NCI-H1436 (cell line): ENCODE measurements around the gene FEV.
A peak's percentile ranks its signal among the peaks of the same experiment; 100 is the strongest.
"Not testable (repeated sequence)": the region's sequence is repeated elsewhere in the genome, so short reads cannot be mapped to it uniquely, and the experiment has no call there.

ENCODE experiments used
- DNase-seq: peaks from one replicate; lab custom pipeline; 2025; lab: John Stamatoyannopoulos, UW

FEV gene

DNA sequence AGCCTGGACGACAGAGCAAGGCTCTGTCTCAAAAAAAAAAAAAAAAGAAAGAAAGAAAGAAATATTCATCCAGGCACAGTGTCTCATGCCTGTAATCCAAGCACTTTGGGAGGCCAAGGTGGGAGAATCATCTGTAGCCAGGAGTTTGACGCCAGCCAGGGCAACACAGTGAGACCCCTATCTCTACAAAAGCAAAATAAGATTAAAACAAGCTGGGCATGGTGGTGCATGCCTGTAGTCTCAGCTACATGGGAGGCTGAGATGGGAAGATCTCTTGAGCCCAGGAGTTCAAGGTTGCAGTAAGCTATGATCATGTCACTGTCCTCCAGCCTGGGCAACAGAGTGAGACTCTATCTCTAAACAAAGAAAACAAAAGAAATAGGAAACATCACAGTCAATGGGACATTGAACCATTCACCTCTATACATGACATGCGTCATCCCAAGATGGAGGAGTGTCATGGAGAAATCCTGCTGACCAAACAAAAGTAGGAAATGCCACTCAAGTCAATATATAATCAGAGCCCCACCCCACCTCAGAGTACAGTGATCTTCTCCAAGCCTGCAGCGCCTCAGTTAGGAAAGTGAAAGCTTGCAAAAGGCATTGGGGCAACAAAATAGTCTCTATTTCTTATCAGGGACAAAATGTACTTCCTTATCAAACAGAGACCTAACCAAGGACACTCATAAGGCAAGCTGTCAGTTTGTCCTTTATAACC is 9.8 kb downstream of the FEV start:
- DNase-seq: no peak

DNA sequence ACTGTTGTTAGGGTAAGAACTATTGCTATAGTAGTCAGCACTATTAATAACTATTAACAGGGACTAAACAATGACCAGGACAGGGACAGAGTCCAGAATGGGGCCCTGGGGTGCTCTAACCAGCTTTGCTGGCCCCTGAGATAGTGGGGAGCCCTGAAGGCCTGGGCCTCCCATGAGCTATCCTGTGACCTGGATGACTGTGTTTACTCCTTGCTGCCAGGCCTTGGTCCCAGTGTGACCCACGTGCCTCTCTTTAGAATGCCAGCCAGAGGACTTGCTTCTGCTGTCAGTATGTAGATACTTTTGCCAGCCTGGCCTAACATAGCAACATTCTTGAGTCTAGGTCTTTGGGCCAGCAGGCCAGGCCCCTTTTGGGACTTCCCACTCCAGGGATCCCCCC is 14.1 kb downstream of the FEV start:
- DNase-seq: no peak

DNA sequence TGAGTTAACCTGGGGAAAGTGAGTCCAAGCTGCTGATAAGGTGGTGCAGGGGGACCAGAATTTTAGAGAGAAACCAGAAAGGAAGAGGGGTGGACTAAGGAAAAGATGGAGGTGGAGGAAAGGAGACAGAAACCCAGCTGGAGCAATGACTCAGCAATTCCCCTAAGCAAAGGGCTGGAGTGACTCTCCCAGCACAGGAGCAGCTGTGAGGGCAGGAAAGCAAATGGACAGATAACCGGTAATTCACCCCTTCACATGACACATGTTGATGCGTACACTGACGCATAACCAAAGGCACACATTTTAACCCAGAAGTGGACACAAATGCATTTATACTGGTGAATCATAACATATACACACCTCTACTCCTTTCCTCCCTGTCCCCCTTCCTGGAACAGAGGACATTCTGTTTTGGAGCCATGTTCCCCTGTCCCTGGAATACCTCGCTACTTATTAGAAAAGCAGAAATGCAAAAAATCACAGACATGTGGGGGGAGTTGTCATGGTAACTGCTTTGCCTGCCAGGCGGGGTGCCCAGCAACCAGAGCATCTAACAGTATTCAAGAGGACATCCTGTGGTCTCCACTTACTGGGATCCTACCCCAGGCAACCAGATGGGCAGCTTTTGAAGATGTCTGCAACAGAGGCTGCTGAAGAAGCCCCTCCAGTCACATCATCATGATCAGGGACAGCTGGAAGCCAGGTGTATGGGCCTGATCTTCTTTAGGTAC is 20.8 kb downstream of the FEV start:
- DNase-seq: no peak

DNA sequence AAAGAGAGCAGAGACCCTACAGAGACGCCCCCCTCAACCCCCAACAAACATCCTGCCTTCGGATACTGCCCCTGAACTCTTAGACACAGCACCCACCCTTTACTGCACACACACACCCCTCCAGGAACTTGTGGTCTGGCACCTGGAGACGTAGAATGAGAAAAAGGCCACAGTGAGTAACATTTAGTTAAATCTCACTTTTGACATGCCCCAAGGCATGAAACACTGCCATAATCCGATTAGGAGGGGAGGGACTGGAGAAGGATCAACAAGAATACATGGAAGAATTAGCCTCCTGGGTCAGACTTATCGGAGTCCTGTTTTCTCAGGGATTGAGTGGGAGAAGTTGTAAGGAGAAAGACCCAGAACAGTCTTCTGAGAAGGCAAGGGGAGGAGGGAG is 21.4 kb downstream of the FEV start:
- DNase-seq: no peak

DNA sequence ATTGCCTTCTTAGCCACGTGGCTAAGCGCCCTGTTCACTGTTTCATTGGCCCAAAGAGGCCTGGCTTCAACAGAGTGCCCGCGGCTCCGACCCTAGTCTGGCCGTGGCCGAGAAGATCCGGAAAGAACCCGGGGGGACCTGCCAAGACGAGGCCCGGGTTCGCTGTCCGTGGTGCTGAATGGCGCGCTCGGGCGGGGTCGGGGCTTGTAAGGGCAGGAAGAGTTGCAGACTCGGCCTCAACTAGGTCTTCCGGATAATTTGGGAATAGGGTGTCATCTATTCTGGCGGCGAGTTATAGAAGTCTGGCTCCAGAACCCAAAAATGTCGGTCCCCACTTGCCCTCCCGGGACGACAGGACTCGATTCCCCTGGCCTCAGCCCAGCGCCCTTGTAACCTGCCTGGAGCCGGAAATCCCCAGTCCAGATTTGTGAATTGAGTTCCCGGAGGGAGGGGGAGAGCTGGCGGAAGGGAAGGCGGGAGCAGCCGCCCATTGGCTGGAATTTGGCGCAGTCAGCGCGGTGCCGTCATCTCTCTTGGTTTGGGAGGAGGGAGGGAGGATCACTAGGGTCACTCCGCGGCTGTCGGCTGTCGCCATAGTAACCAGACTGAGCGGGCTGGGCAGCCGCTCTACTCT is 22.0 kb downstream of the FEV start:
- peak; percentile 88 for DNase-seq

DNA sequence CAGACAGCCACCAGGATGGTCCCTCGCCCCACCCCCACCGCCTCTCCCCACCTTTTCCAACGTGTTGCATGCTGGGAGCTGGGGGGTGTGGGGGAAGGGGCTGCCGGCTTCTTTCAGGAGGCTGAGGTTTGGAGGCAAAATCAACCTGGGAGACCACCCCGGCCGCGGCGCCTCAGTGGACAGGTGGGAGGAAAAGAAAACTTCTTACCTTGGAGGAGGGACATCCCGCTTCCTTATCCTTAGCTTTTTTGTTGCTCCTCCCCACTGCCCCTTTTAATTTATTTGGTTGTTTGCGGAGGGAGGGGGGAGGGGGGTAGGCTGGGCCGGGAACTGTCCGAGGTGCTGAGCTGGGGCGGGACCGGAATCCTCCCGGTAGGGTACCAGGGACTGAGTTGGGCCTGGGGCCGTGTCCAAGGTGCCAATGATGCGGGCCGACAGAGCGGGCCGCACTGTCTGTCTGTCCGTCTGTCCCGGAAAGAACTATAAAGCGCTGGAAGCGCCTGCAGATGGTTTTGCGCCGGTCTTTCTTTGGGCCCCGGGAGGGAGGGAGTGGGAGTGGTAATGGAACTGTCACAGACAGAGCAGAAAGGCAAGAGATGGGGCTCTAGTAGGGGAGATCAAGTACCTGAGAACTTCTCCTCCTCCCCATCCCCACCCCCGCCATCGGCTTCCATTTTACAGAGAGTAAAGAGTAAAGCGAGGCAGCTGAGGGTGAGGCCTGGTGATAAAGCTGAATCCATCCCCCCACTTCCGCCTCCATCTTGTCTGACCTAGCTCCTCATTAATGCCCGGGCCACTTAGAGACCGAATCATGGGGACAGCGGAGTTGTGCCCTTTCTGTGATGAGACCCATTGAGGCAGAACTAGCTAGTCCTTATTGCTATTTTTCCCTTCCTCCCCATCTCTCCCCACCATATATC is 23.1 kb downstream of the FEV start:
- peak; percentile 49 for DNase-seq

DNA sequence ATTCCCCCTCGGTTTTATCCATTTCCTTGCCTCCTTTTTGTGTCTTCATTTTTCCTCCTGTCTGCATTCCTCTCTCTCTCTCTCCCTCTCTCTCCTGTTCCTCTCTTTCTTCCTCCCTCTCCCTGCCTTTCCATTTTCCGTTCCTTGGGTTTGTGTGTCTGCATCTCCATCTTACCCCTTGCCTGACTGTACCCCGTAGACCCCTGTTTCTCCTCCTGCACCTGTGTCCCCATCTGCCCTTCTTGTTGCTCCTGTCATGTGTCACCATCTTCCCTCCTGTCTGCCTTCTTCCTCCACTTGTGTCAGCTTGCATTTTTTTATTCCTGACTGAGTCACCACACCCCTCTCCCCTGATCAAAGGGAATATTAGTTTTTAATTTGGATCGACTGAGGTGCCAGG is 23.8 kb downstream of the FEV start:
- DNase-seq: no peak

DNA sequence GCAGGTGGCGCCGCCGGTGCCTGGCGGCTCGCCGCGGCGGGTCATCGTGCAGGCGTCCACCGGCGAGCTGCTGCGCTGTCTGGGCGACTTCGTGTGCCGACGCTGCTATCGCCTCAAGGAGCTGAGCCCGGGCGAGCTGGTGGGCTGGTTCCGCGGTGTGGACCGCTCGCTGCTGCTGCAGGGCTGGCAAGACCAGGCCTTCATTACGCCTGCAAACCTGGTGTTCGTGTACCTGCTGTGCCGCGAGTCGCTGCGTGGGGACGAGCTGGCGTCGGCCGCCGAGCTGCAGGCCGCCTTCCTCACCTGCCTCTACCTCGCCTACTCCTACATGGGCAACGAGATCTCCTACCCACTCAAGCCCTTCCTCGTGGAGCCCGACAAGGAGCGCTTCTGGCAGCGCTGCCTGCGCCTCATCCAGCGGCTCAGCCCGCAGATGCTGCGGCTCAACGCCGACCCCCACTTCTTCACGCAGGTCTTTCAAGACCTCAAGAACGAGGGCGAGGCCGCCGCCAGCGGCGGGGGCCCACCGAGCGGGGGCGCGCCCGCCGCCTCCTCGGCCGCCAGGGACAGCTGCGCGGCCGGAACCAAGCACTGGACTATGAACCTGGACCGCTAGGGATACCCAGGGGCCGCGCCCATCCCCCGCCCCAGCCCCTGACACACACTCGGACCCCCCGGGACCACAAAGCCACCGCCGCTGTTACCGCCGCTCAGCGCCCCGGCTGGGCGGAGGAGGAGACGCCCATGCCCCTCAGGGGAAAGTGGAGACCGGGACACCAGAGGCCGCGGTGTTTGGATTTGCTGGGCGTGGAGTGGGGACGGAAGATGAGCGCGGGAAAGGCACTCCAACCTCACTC is 24.4 kb downstream of the FEV start:
- DNase-seq: no peak

DNA sequence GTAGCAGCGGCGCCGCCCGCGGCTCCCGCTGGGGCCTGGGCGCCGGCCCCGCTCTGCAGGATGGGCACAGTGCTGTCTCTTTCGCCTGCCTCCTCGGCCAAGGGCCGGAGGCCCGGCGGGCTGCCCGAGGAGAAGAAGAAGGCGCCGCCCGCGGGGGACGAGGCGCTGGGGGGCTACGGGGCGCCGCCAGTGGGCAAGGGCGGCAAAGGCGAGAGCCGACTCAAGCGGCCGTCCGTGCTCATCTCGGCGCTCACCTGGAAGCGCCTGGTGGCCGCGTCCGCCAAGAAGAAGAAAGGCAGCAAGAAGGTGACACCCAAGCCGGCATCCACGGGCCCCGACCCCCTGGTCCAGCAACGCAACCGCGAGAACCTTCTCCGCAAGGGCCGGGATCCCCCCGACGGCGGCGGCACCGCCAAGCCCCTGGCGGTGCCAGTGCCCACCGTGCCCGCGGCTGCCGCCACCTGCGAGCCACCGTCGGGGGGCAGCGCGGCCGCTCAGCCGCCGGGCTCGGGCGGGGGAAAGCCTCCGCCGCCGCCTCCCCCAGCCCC is 25.1 kb downstream of the FEV start:
- no peak for DNase-seq

DNA sequence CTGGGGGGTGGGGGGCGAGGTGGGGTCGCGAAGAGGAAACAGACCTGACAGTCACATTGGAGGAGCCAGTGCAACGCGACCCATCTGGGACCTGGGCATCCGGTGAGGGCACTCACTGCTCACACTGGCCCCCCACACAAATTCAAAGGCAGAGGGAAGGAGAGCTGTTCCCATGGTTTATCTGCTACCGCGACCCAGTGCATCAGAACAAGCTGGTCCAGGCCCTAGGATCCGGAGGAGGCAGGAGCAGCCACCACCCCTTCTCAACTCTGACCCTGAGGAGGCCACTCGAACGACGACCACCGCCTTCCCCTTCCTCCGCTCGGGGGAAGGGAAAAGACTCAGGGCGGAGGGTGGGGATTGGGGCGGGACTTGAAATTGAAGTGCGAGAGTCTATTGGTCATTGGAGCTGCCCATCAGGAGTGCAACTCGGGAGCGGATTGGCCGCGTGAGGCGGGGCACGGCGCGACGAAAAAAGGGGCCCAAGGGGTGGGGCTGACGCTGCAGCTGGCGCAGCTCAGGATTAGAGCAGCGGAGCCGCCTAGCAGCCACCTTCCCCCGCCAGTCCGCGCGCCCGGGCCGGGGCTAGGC is 25.7 kb downstream of the FEV start, which contains the start of gene CDK5R2:
CDK5R2 (plus strand) TSS at position 526 of the 591 bp plus-strand sequence. CDS start 155 bp downstream, outside the sequence.
- DNase-seq: peak; percentile 92

DNA sequence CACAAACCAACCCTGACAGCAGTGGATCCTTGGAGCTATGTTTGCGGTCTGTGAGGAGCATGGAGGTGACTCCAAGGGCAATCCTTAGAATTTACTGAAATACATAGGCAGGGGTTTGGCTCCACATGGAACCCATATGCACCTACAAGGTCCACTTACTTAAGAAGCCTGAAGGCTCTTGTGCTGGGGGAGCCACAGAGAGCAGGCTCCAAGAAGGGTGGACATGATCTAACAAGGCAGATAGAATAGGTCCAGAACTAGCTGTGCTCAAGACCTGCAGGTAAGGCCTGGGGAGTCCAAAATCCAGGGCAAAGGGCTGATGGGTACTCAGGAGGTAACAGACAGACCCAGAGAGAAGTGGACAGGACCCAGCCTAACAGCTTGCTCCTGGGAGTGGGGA is 26.7 kb downstream of the FEV start:
- no peak for DNase-seq

DNA sequence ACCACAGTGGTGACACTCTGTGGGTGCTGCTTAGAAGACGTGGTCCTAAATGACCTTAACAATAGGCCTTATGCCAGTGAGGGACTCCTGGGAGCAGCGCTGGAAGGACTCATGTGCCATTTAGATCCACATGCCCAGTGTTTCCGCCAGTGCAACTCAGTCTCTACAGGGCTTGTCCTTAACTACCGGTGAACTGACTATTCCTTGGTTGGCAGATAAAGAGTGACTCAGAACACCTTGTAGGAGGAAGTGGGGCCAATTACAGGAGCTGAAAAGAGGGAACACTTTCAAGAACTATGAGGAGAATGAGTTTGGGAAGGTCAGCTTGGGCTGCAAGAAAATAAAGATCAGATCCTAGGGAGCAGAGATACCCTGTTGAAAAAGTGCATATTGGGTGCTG is 27.3 kb downstream of the FEV start:
- DNase-seq: no peak

DNA sequence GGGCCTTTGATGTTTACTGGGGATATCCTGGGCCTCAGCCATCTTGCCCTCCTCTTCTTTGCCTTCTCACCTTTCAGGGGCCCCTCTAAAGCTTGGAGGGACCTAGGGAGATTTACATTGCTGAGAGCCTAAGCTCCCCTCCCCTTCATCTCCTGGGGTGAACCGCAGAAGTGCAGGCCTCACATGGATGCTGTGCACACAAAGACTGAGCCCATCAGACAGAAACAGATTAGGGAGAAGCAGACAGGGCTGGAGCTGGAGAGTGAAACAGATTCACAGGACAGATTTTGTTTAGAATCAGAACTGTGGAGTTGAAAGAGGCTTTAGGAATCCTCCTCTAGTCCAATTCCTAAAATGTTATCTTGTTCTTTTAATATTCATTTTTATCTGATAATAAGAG is 28.9 kb downstream of the FEV start:
- DNase-seq: no peak

DNA sequence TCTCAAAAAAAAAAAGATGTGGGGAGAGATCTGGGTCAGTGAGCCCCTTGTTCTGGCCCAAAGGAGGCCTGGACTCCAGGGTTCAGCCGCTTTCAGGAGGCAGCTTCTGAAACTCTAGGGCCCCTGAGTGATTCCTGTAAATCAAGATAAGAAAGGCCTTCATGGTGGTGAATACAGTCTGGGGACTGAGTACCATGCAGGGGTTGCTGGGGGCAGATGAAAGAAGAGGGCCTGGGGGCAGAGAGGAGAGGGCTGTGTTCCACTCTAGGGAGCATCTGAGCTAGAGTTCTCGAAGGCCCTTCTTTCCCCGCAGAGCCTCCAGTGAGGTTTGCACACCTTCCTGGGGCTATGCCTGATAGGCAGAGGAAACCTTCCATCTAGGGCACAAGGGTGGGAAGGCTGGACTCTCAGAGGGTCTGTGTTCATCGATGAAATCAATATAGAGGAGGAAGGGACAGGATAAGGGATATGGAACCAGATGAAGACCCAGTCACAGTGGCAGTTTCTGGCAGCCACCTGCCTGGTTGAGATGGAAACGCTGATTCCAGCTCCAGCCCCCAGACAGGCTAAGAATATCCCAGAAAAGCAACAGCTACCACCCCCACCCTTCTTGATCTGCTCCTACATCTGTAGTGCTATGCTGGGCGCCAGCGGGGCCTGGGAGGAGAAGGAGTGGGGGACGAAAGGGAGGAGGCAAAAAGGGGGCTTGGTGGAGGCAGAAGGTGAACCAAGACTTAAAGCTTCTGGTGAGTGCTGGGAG is 30.3 kb downstream of the FEV start:
- DNase-seq: no peak

DNA sequence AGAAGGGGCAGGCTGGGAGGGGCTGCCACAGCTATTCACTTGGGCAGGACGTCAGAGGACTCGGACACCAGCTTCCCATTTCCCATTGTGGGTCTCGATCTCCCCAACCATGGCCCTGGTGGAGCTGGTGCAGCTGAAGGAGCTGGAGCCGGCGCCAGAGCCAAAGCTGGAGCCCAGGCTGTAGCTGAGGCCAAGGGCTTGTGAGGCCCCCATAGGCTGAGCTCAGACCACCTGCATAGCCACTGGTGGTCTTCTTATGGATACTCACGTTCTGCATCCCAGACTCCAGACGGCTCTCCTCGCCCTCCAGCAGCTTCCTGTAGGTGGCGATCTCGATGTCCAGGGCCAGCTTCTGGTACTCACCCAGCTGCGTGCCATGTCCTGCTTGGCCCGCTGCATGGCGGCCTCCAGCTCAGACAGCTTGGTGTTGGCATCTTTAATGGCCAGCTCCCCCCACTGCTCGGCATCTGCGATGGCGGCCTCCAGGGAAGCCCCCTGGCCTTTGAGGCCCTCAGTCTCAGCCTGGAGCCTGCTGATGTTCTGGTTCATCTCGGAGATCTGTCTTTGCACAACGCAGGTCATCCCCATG is 31.5 kb downstream of the FEV start:
- no peak for DNase-seq

DNA sequence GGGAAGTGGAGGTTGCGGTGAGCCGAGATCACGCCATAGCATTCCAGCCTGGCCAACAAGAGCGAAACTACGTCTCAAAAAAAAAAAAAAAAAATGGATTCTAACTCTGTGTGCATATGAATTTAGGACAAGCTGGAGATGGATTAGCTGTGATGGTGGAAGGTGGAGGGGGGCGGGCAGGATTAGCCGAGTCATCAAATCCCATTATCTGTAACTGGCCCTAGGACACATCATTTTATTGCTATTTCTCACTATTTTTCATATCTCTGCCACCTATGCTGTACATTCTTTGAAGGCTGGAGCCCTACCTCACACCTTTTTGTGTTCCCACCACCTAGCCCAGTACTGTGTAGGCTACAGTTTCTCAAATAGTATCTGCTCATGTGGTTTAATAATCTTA is 32.8 kb downstream of the FEV start:
- DNase-seq: no peak

DNA sequence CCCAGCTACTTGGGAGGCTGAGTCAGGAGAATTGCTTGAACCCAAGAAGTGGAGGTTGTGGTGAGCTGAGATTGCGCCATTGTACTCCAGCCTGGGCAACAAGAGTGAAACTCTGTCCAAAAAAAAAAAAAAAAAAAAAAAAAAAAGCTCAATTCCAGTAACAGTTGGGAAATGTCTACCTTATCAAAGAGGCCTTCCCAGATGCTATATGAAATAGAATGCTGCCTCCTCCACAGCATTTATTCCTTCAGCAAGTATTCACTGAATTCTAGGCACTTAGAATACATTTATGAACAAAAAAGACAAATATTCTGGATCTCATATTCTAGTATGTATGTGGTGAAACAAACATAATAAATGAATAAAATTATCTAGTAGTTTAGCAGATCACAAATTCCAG is 38.4 kb downstream of the FEV start:
- no peak for DNase-seq

DNA sequence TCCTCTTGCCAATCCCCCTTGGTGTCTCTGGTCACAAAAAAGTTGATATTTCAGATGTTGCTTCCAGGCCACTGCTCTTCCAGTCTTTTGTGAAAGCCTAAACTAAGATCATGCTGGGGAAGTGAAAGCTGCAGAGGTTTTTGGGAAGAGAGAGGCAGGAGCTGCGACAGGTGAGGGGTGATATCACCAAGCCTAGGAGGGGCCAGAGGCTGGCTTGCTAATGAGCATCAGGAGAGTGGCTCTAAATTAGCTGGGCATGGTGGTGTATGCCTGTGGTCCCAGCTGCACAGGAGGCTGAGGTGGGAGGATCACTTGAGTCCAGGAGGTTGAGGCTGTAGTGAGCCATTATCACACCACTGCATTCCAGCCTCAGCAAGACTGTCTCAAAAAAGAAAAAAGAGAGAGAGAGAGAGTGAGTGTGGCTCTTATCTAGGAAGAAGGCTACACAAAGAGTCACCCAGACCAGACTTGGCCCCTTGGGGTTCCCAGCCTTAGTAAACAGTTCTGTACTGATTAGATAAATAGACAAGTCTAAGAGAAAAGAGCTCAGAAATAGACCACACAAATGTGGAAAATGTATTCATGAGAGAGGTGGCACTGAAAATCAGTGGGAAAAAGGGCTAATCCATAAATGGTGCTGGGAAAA is 40.1 kb downstream of the FEV start:
- DNase-seq: no peak

DNA sequence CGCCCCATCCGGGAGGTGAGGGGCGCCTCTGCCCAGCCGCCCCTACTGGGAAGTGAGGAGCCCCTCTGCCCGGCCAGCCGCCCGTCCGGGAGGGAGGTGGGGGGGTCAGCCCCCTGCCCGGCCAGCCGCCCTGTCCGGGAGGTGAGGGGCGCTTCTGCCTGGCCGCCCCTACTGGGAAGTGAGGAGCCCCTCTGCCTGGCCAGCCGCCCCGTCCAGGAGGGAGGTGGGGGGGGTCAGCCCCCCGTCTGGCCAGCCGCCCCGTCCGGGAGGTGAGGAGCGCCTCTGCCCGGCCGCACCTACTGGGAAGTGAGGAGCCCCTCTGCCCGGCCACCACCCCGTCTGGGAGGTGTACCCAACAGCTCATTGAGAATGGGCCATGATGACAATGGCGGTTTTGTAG is 53.2 kb downstream of the FEV start:
- not testable (repeated sequence) for DNase-seq
